ENCODE data around the gene APOBEC3C. TPM values are rescaled to one million over a fixed set of nuclear protein-coding genes. Genes with fewer than 3 reads are reported as not detected.
"Not testable (repeated sequence)": the region's sequence is repeated elsewhere in the genome, so short reads cannot be mapped to it uniquely, and the experiment has no call there.

The APOBEC3C gene
- total and polyA plus RNA-seq, 8 donors = 22.3 to 36.1 (median 26.4) TPM

GRCh38 chr22:39007177-39007576 lies 6.9 kb upstream of the APOBEC3C start:
- H3K9me3 ChIP-seq = no peaks in the 10 kb centered on the region
- peaks cover 0 to 15% of the 10 kb centered on the region in 2 donors for H3K4me1 ChIP-seq
- ATAC-seq (no peak), DNase-seq (no peak)
- H3K36me3 ChIP-seq = no peaks in the 10 kb centered on the region
- TF ChIP-seq CTCF (IDR thresholded peaks at IDR 0.05) = no peak
- intact Hi-C loops (cut with DNase I) = loop anchor here in 1 of 2 donors (10.0 kb wide), 2 partner anchors 118 to 232 kb away; no protein-coding TSS in a partner anchor
- no peak overlapping the region for H3K4me3 ChIP-seq
- H3K27ac ChIP-seq = no peak overlapping the region
- H3K27me3 ChIP-seq = no peaks in the 10 kb centered on the region

DNA sequence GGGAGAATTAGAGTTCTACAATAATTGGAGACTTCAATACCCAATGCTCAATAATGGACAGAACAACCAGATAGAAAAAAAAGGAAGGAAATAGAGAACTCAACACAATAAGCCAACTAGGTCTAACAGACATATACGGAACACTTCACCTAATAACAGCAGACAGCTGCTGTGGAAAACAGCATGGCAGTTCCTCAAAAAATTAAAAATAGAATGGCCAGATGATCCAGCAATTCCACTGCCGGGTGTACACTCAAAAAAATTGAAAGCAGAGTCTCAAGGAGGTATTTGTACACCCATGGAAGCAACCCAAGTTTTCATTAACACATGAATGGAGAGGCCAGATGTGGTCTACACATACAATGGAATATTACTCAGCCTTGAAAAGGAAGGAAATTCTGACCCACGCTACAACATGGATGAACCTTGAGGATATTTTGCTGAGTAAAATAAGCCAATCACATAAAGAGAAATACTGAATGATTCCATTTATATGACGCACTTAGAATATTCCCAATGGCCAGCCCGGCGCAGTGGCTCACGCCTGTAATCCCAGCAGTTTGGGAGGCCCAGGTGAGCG lies 5.7 kb upstream of the APOBEC3C start:
- not testable (repeated sequence) for H3K9me3 ChIP-seq, DNase-seq, H3K36me3 ChIP-seq, H3K27ac ChIP-seq, H3K4me1 ChIP-seq, H3K4me3 ChIP-seq, ATAC-seq, H3K27me3 ChIP-seq
- intact Hi-C loops (cut with DNase I) = loop anchor here in 1 of 2 donors (10.0 kb wide), 2 partner anchors 116 to 234 kb away; no protein-coding TSS in a partner anchor

DNA sequence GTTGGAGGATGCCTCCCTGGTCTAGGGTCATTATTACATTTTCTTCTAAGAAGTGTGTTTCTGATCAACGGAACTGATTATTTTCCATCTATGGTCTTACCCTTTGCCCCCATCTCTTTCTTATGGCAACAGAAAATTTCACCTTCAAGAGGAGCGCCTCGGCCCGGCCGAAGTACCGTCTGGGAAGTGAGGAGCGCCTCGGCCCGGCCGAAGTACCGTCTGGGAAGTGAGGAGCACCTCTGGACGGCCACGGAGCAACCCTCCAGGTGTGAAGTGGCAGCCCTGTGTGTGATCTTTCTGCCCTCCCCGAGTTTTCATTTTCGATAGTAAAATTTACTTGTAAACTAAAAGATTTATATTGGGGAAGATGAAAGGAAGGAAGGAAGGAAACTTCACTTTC lies 3.1 kb upstream of the APOBEC3C start:
- Histone ChIP-seq H3K4me1 (peaks cover 0 to 26% of the 10 kb centered on the region in 2 donors), H3K36me3 (no peaks in the 10 kb centered on the region), H3K9me3 (no peaks in the 10 kb centered on the region), H3K4me3 (no peak overlapping the region), H3K27me3 (no peaks in the 10 kb centered on the region), H3K27ac (no peak overlapping the region)
- TF ChIP-seq CTCF (IDR thresholded peaks at IDR 0.05) = no peak
- intact Hi-C loops (cut with DNase I) = no loop called here
- DNase-seq (no peak), ATAC-seq (no peak)

GRCh38 chr22:39012533-39013511 lies 1.2 kb upstream of the APOBEC3C start:
- Histone ChIP-seq H3K36me3 (peaks cover 0 to under 1% of the 10 kb centered on the region in 2 donors), H3K9me3 (no peaks in the 10 kb centered on the region), H3K27me3 (no peaks in the 10 kb centered on the region), H3K4me3 (no peak overlapping the region), H3K27ac (no peak overlapping the region), H3K4me1 (peaks cover 0 to 24% of the 10 kb centered on the region in 2 donors)
- no peak for DNase-seq
- intact Hi-C loops (cut with DNase I) = no loop called here
- no peak for ATAC-seq
- TF ChIP-seq CTCF (IDR thresholded peaks at IDR 0.05) = no peak

DNA sequence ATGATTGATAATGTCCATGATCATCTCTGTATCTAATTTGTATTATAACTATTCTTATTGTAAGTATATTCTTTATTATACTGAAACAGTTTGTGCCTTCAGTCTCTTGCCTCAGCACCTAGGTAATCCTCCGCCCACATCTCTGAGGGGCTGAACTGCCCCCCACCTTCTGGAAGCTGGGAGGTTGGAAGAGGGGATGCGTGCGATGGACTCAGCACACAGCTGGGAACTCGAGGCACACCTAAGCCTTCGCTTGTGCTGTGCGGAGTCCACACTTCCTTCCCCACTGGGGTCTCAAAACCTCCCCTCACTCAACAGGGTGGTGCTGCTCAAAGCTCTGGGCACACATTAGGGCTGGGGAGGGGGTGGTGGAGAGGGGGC lies 506 bp upstream of the APOBEC3C start:
- peak overlapping the region in 1 of 2 donors; percentile 47 for H3K4me3 ChIP-seq
- intact Hi-C loops (cut with DNase I); H3K9me3 ChIP-seq; DNase-seq; H3K36me3 ChIP-seq; ATAC-seq; H3K27me3 ChIP-seq: not testable (repeated sequence)
- H3K27ac ChIP-seq = peak overlapping the region; percentile 77 to 84
- H3K4me1 ChIP-seq = peaks cover 0 to 21% of the 10 kb centered on the region in 2 donors

GRCh38 chr22:39014723-39015121 lies 665 bp downstream of the APOBEC3C start:
- Histone ChIP-seq H3K27ac (peak overlapping the region; percentile 77 to 84), H3K4me3 (peak overlapping the region; percentile 32 to 47), H3K4me1 (peaks cover 0 to 21% of the 10 kb centered on the region in 2 donors)
- peak; percentile 7 for ATAC-seq
- intact Hi-C loops (cut with DNase I); H3K9me3 ChIP-seq; H3K27me3 ChIP-seq; H3K36me3 ChIP-seq: not testable (repeated sequence)
- peak in 1 of 4 donors; percentile 20 for DNase-seq

Data from left lung (tissue), 10 donors.